ENCODE measurements around the gene RICTOR.
"Not testable (repeated sequence)": the region's sequence is repeated elsewhere in the genome, so short reads cannot be mapped to it uniquely, and the experiment has no call there.

Gene RICTOR

GRCh38 chr5:39055027-39055767 lies 19.0 kb downstream of the RICTOR start:
- DNase-seq: no peak

GRCh38 chr5:39053189-39053588 lies 21.0 kb downstream of the RICTOR start:
- no peak for DNase-seq

GRCh38 chr5:39052141-39052540 lies 22.1 kb downstream of the RICTOR start:
- DNase-seq: no peak

GRCh38 chr5:39049315-39049714 lies 24.9 kb downstream of the RICTOR start:
- DNase-seq: no peak

GRCh38 chr5:39040875-39041274 lies 33.3 kb downstream of the RICTOR start:
- DNase-seq: peak; percentile 84

GRCh38 chr5:39034493-39034892 lies 39.7 kb downstream of the RICTOR start:
- not testable (repeated sequence) for DNase-seq

GRCh38 chr5:39031041-39031440 lies 43.2 kb downstream of the RICTOR start:
- no peak for DNase-seq

GRCh38 chr5:39025456-39025855 lies 48.7 kb downstream of the RICTOR start:
- no peak for DNase-seq

- no peak for DNase-seq
Observed at GRCh38 chr5:39024884-39025283, 49.3 kb downstream of the RICTOR start.

- DNase-seq: no peak
Observed at GRCh38 chr5:39024005-39024404, 50.2 kb downstream of the RICTOR start.

- DNase-seq: no peak
Observed at GRCh38 chr5:39023121-39023520, 51.1 kb downstream of the RICTOR start.

- DNase-seq: no peak
Observed at GRCh38 chr5:39022151-39022550, 52.0 kb downstream of the RICTOR start.

GRCh38 chr5:39021413-39021812 lies 52.8 kb downstream of the RICTOR start:
- no peak for DNase-seq

GRCh38 chr5:39020458-39020857 lies 53.7 kb downstream of the RICTOR start:
- no peak for DNase-seq

GRCh38 chr5:39019254-39019653 lies 54.9 kb downstream of the RICTOR start:
- no peak for DNase-seq

- DNase-seq: no peak
Observed at GRCh38 chr5:39017504-39017903, 56.7 kb downstream of the RICTOR start.

GRCh38 chr5:39016587-39017275 lies 57.5 kb downstream of the RICTOR start:
- no peak for DNase-seq

GRCh38 chr5:39015743-39016586 lies 58.2 kb downstream of the RICTOR start:
- no peak for DNase-seq

GRCh38 chr5:39014561-39014960 lies 59.6 kb downstream of the RICTOR start:
- DNase-seq: no peak

- no peak for DNase-seq
Observed at GRCh38 chr5:39013938-39014337, 60.3 kb downstream of the RICTOR start.

- DNase-seq: not testable (repeated sequence)
Observed at GRCh38 chr5:39010958-39011357, 63.2 kb downstream of the RICTOR start.

GRCh38 chr5:39009981-39010380 lies 64.2 kb downstream of the RICTOR start:
- no peak for DNase-seq

GRCh38 chr5:39009280-39009679 lies 64.9 kb downstream of the RICTOR start:
- no peak for DNase-seq

- DNase-seq: no peak
Observed at GRCh38 chr5:39006650-39007049, 67.5 kb downstream of the RICTOR start.
